Stimulated activated naive CD8-positive, alpha-beta T cell treated with anti-CD3 and anti-CD28 coated beads, Interleukin-15, amount 100 ng/mL, for 72 hours (primary cell): Measurements from ENCODE around the gene GZMH.

Source experiments
- ATAC-seq: fragments of 150-1000 bp; cut with Tn5 transposase; 2 replicates; pipeline ENCODE4 v1.10.0; 2021; ENCODE audit warnings: mild to moderate bottlenecking, moderate library complexity
- DNase-seq, 2 donors: peaks; one replicate each; pipeline ENCODE4 v3.0.0; 2021 to 2022
- H3K27ac Mint-ChIP-seq, 2 donors: one replicate each; pipeline ENCODE4 v1.8.0; 2022; ENCODE audit warnings: mild to moderate bottlenecking in 2 of 2, mixed read lengths in 2 of 2, moderate library complexity in 2 of 2
- H3K27me3 Mint-ChIP-seq: one replicate; pipeline ENCODE4 v1.8.0; 2022; ENCODE audit warnings: mixed read lengths
- H3K4me1 Mint-ChIP-seq: one replicate; pipeline ENCODE4 v1.8.0; 2022; ENCODE audit warnings: mild to moderate bottlenecking, mixed read lengths
- H3K4me3 Mint-ChIP-seq, 2 donors: one replicate each; pipeline ENCODE4 v1.8.0; 2022; ENCODE audit warnings: mild to moderate bottlenecking in 2 of 2, mixed read lengths in 2 of 2, moderate library complexity in 1 of 2
- H3K9me3 Mint-ChIP-seq, 2 donors: one replicate each; pipeline ENCODE4 v1.8.0; 2022; ENCODE audit warnings: mixed read lengths in 2 of 2

The GZMH gene

GRCh38 chr14:24556756-24557155, 52.7 kb downstream of the GZMH start:
- Mint-ChIP-seq H3K4me1 (no peaks in the 10 kb centered on the region), H3K27ac (no peak overlapping the region), H3K4me3 (no peak overlapping the region)

More at GRCh38 chr14:24556756-24557155, 52.7 kb downstream of the GZMH start:
- H3K27me3 Mint-ChIP-seq = no peaks in the 10 kb centered on the region
- ATAC-seq (no peak), DNase-seq (no peak)
- peaks cover 11 to 17% of the 10 kb centered on the region in 2 donors for H3K9me3 Mint-ChIP-seq
